Ecto neural progenitor cell (in vitro differentiated cells): ENCODE measurements around the gene SDK1.

Source experiments
- DNase-seq: peaks from one replicate; pipeline ENCODE4 v3.0.0-alpha.2; 2018; ENCODE audit warnings: low spot score

The SDK1 gene

DNA sequence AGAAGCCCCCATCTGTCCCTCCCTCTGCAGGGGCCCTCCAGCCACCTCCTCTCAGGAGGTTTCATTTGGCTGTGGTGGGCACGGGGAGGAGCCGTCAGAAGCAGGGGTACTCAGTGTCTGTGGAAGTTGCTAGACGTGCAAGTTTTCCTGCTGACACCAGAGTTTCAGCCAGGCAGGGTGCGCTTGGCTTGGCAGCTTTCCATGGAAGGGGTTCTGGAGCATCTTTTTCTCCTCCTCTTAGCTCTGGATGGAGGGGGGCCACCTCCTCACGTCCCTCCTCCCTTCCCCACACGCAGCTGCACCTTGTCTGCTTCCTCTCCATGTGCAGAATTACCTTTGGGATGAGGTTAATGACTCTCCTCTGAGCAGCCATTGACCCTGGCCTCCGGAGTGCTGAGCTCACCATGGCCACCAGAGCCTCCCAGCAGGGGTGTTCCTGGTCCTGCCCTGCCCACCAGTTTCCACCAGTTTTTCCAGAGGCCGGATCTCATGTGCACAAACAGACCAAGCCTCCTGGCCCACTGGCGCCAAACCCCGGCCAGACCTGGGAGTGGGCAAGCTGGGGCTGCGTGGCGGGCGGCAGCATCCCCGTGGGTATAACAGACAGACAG, 801.3 kb downstream of the SDK1 start:
- no peak for DNase-seq

DNA sequence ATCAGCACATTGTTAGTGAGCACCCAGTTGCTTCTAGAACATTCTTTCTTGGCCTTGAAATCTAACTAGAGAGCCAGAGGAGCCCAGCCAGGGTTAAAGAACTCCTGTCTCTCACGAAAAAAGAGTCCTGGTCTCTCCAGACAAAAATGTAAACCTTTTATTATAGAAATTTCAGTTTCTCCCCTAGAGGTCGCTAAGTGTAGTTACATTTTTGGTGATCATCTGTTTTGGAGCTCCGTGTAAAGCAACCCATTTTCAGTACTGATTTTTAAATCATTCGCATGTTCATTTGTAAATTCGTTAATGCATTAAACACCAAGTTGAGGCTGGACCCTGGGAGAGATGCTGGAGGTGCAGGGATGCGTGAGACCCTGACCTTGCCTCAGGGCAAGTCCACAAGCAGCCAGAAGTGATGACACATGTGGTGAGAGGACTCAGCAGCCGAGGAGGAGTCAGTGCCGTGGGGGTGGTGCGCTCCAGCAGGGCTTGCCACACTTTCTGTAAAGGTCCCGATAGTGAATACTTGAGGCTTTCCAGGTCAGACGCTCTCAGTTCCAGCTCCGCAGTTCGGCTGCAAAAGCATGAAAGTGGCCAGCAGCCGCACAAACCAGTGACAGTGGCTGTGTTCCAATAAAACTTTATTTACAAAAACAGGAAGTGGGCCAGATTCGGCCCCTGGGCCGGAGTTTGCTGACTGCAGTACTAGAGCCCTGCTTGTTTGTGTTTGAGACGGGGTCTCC, 802.5 kb downstream of the SDK1 start:
- DNase-seq: no peak

DNA sequence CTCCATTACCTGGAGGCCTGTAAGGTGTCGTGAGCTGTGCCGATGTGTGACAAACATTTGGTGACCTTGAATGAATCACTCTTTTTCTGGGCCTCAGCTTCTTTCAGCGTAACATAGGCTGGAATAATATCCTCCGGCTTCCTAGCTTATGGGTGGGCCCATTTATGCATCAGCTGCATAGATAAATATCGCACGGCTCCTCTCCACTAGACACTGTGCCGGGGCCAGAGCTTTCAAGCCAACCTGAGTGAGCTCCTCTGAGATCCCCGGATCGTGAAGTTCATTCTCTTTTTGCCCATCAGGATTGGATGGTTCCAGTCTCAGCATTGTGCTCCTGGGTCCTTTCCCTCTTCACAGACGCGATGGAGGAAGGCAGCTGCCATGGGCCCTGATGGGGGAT, 806.8 kb downstream of the SDK1 start:
- DNase-seq: no peak

DNA sequence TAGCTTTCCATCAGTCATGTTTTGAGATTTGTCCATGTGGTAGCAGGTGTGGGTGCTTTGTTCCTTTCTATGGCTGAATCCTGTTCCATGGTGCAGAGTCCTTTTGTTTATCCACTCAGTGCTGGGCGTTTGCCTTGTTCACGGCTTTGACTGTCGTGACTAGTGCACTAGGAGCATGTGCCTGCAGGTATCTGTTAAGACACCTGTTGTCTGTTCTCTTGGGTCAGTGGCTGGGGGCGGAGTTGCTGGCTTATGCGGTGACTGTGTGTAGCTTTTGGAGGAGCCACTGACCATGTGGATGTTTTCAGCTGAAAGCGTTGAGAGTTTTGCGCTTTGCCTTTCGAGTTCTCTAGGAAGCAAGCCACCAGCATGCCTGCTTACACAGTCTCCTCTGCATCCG, 807.9 kb downstream of the SDK1 start:
- DNase-seq: no peak

DNA sequence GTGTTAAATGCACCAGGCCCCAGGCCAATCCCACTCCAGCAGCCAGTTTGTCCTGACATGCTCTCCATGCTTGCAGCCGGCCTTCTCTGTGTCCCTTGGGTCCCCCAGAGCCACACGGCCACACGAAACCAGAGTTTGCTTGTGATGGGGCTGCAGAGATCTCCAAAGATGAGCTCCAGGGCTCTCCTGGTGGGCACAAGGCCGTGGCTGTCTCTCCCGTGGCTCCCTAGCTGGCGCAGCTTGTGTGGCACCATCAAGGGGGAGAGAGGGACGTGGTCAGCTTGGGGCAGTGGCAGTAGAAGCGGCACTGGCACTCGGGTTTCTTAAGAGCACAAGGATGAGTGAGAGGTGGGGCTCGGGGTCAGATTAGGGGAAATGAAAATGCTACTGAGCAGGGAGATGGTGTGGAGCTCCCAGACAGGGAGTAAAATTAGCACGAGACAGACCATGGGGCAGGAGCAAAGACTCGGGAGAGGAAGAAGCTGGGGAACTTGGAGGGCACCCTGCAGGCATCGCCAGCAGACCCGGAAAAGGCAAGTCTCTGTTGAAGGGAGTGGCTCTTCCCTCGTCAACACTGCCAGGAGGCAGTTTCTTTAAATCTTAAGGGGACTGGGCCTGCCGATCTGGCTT, 808.5 kb downstream of the SDK1 start:
- DNase-seq: no peak

DNA sequence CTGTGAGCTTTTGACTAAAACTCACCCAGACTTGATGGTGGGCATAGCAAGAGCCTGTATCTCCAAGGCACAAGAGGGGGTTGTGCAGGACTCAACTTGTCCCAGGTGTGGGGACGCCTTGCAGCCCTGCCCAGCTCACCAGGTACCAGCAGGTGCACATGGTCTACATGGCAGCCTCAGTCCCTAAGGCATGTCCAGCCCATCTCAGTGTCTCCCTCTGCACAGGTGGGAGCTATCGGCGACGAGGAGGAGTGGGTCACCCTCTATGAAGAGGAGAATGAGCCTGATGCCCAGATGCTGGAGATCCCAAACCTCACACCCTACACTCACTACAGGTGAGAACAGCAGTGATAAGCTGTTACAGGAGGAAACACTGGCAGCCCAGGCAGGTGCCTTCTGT, 809.4 kb downstream of the SDK1 start:
- DNase-seq: no peak

DNA sequence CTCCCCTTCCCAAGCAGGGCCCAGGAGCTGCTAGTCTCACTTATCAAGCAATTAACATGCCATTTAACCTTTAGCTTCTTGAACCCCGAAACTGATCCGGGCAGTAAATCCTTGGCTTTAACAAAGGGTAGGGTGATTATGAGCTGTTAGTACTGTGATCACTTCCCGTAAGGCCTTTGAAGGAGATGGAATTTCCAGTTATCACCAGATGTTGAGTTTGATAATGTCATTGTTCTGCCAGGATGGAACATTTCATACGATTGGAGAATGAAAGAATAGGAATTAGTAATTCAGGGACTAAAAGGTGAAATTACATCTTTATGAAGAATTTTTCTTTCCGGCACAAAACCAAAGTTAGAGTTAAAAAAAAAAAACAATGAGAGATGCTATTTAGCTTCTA, 810.1 kb downstream of the SDK1 start:
- no peak for DNase-seq

DNA sequence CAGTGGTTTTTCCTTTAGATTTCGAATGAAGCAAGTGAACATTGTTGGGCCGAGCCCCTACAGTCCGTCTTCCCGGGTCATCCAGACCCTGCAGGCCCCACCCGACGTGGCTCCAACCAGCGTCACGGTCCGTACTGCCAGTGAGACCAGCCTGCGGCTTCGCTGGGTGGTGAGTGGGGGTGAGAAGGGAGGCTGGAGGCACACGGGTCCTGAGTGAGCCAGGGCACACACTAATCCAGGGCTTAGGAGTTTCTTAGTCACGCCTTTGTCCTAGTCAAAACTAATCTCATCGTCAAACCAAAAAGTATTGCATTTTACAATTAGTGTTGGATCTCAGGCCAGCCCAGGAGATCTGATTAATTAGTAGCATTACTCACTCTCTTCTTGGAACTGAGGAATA, 812.2 kb downstream of the SDK1 start:
- DNase-seq: no peak

DNA sequence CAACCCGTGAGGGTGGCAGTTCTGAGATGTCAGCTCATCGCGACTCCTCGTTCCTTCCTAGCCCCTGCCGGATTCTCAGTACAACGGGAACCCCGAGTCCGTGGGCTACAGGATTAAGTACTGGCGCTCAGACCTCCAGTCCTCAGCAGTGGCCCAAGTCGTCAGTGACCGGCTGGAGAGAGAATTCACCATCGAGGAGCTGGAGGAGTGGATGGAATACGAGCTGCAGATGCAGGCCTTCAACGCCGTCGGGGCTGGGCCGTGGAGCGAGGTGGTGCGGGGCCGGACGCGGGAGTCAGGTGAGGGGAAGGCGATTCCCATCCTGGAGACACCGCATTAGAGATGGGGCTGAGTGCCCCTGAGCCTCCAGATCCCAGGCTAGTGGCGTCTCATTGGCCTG, 812.9 kb downstream of the SDK1 start:
- no peak for DNase-seq

DNA sequence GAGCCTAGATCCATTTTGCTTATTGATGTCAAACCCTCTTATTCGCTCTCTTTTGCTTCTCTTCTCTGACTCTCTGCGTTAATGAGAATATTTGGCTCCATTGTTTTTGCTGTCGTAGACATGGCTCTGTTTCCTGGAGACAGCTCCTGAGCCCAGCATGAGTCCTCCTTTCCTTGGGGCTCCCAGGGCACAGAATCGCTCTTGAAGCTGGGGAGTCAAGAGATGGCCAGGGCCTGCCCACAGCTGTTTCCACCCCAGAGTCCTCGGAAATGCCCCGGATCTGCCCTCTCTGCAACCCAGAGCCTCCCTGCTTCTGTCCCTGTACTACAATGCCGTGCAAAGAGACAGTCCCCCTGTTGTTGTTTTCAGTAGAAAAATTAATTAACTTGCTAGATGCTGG, 814.4 kb downstream of the SDK1 start:
- no peak for DNase-seq

DNA sequence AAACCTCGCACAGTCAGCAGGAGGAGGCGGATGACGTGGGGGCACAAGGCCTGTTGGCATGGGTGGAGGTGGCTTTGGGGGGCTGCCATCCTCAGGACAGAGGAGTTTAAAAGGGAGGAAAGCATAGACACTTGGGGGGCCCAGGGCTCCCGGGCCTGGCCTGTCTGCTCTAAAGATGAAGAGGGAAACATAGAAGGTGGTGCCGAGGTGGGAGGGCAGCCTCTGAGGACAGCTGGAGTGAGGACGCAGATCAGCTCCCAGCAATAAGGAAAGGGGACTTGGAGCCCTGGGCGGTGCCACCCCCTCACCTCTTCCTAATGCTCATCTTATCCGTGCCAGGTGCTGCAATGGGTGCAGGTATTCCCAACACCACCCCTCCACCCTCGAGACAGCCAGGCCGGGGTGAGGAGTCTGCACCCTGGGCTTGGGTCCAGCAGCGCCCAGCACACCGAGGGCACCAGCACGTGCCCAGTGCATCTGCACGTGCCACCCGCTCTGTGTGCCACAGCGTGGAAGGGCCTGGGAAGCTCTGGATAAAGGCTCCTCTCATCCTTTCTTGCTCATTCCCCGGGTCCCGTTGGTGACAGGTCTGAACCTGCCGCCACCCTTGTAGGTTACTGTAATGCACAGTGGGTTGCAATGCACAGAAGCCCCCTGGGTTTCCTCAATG, 815.0 kb downstream of the SDK1 start:
- no peak for DNase-seq

DNA sequence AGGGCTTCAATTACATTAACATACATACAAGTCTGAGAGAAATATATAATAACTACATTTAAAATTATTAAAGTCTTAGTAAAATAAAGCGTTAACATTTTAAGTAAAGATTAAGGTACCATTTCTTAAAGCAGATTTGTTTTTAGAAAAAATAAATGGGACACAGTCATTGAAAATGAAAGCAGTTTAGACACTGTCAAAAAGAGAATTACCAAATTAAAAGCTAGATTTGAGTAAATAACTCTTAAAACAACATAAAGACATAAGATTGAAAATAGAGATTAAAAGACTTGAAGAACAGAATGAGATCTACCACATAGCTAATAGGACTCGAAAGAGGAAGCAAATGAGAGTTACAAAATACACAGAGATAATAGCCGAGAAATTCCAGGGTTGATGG, 818.8 kb downstream of the SDK1 start:
- no peak for DNase-seq

DNA sequence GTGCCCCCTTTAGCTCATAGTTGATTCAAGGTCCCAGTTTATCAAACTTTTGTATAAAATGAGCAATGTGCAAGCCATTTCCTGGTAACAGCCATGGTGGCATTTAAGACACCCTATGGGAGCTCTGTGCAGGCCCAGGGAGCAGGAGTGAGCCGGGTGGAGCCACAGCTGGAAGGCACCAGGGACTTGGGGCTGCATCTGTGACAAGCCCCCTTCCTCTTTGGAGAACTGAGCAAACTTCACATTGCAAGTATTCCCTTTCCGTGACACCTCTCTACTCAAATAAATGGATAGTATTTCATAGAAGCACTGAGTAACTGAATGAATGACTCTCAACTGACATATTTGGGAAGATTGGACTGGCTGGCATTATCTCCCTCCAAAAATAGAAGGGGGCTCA, 822.3 kb downstream of the SDK1 start:
- no peak for DNase-seq

DNA sequence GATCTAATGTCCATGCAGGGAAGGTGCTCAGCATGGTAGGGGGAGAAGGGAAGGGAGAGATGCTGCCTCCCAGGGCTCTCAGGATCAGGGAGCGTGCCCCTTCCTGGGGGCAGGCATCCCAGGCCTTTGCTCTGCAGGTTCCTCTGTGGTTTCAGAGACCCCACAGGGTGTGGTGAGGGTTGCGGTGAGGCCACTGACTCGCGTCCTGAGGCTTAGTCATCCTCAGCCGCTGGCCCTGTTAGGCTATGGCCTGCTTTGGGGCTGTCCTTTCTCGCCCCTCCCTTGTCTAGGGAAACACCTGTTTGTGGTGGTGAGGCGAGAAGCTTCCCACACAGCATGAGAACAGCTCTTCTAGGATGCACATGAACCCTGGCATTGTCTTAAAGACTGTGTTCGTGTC, 822.8 kb downstream of the SDK1 start:
- DNase-seq: no peak

DNA sequence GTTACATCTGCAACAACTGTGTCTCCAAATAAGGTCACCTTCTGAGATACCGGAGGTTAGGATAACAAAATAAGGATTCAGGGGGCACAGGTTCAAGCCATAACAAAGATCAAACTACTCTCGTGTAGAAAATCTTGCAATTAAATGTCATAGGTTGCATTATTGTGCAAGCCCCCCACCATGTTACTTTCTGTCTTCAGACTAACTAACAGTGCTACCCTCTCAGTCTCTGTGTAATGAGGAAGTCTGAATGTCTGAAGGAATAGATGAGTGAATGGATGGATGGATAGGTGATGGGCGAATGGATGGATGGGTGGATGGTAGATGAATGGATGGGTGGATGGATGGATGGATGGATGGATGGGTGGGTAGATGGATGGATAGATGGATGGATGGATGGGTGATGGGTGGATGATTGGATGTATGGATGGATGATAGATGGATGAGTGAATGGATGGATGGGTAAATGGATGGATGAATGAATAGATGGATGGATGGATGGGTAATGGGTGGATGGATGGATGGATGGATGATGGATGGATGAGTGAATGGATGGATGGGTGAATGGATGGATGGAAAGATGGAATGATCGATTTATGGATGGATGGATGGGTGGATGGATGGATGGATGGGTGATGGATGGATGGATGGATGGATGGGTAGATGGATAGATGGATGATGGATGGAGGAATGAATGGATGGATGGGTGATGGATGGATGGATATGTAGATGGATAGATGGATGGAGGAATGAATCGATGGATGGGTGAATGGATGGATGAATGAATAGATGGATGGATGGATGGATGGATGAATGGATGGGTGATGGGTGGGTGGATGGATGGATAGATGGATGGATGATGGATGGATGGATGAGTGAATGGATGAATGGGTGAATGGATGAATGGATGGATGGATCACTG, 823.8 kb downstream of the SDK1 start:
- DNase-seq: no peak

DNA sequence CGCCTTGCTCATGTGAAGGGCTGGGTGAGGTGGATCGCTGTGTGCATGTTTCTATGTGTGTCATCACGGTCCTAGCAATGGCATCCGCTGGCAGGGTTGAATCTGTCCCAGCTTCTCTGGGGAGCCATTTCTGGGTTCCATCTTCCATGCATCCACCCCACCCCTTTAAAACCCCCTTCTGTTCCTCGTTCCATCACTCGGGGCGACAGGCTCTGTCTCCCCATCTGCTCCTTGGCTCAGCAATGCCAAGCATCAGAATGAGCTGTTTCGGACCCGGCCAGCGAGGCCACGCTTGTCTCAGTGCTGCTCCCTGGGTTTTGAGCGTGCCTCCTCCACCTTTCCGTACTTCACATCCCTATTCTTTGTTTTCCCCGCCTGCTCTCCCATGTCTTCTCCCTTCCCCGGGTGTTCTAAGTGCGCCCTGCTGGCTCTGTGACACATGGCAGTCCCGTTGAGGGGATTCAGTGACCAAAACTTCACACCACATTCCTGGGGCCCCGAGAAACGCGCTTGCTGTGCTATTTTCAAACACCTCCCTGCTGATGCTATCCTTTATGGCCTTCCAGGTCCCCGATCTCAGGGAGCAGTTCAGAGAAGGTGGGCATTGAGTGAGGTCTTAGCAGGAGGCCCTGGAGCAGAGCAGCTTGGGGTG, 827.0 kb downstream of the SDK1 start:
- DNase-seq: no peak

DNA sequence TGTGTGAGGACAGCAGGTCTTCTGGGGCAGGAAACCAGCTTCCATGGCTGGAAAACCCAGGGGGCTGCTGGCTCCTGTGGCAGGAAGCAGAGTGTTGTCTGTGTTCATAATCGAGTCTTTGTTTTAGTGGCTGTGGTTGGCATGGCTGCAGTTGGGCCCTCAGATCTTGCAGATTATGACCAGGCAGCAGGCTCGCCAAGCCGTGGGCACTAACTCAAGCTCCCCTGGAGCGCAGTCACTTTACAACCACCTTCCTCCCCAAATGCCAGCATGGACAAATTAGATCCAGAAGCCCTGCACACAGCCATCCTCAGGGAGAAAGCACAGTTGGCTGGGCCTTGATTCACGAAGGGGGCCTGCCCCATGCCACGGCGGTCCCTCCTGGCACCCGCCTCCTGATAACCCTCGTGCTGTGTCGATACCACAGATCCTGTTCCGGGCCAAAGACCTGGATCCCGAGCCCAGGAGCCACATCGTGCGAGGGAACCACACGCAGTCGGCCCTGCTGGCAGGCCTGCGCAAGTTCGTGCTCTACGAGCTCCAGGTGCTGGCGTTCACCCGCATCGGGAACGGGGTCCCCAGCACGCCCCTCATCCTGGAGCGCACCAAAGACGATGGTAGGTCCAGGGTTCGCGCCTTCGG, 828.5 kb downstream of the SDK1 start:
- no peak for DNase-seq

DNA sequence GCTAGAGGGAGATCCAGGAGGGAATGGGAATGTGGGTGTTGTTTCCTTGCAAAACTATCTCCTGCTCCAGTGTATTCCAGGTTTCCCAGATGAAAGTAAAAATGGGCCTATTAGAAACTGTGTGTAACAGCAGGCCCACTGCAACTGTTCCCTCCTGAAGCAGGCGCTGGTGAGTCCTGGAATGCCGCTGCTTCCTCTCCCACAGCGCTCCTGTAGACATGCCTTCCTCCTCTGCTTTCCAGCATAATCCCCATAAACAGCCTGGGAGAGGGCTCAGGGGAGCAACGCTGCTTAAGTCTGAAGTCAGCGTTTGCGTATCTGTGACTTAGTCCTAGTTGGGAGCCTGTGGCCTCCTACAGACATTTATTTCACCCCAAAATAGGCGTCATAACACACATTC, 830.0 kb downstream of the SDK1 start:
- DNase-seq: peak; percentile 67

DNA sequence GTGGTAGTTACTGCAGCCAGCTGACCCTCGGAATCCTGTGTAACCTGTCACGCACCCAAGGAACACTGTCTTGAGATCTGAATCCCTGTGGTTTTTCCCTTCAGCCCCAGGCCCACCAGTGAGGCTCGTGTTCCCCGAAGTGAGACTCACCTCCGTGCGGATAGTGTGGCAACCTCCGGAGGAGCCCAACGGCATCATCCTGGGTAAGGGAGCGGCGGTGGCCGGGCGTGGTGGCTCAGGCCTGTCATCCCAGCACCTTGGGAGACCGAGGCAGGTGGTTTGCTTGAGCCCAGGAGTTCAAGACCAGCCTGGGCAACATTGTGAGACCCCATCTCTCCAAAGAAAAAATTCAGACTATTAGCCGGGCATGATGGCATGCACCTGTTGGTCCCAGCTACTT, 831.2 kb downstream of the SDK1 start:
- DNase-seq: no peak

DNA sequence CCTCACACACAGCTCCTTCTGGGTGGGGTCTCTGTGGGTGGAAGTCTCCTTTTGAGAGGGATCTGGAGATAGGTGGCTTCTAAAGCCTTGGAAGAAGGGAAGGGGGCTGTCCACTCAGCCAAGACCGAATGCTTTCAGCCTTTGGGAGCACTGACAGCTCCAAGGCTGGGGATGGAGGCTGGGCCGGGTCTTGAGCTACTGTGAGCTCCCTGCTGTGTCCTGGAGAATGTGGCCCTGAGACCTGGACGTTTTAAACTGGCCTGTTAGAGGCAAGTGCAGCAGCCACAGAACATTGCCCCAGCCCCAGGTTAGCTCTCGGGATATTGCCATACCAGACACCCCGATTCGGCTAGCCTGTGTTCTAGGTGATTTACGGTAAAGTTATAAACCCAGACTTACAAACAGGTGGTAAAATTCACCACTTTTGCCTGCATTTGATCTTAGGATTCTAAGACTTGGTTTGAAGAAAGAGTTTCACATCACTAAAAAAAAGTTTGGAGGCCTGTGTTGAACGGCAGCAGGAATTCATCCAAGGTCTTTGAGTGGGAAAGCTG, 832.5 kb downstream of the SDK1 start:
- DNase-seq: no peak

DNA sequence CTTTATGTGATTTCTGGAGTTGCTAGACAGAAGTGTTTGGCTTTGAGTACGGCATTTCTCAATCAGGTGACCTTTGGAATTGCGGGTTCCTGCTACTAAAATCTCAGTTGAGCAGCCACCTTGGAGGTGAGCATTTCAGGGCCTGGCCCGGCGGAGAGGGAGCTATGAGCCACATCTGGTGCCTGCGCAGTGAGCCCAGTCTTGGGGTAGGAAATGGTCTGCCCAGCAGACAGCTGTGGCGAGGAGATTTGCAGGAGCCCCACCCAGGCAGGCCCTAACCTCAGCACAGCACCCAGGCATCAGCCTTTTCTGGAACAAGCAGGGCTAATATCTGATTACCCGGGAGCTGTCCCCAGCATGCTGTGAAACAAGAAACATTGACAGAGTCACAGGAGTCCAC, 833.2 kb downstream of the SDK1 start:
- no peak for DNase-seq
